AML-193 (cell line): Measurements from ENCODE around the gene EPHB1.

Experiments
- DNase-seq, 2 experiments: peaks; one replicate each; lab custom pipeline; 2025; lab: John Stamatoyannopoulos, UW

The EPHB1 gene

DNA sequence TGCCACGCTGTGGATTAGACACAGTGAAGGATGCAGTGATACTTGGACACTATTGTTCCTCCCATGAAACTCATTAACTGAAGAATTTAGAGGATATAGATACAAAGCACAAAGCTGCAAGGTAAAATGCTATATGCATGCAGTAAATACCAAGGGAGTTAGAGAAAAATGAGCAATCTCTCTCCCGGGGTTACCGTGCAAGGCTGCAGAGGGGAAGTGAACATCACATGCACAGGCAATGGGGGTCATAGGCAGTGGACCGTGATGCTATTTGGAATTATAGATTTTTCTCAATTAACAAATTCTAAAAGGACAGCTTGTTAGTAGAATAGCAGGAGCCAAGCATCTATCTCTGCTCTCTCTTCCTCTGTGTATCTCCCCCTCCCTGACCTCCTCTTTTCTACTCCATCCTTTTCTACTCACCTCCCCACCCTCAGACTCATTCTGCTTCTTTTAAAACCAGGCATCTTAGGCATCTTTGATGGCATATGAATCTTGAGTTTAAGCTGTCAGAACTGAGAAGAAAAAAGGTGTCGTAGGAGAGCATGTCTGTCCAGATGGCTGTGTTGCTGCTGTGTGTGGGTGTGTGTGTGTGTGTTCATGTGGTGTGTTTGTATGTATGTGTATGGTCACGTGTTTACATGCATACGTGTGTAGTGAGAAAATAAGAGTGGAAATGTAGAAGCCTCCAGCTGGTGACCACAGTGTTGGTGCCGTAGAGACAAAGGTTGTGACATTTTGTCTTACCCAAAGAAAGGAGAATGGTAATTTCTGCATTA lies 339.0 kb downstream of the EPHB1 start:
- DNase-seq = no peak

DNA sequence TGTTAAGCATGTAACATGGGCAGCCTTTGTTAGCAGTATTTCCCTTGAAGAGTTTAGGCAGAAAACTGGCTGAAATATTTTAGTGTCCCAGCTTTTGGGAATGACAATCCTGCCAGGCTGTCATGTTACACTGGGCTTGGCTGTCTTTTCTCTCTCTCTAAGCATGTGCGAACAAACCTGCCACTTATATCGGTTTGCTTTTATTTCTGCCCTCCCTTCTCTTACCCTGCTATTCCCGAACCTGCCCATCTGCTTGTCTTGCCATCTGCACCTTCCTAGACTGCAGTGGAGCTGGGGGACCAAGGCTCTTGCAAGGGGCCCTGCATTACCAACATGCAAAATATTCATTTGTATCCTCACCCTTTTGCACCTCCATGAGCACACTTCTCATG lies 339.6 kb downstream of the EPHB1 start:
- DNase-seq = no peak

DNA sequence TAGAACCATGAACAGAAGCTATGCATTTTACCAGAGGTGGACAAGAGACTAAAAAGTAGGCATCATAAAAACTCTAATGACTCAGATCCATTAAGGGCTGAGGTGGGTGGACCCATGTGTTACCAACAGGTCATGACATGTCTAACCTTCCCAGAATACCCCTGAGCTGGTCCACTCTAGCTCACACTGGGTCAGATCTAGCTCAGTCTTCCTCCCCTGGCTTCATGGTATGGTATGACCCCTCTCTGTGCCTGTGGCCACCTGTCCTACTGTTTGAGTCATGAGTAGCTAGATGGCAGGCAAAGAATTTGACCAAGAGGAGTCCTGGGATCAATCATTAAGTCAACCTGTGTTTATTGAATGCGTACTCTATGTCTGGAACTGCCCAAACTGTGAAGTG lies 340.4 kb downstream of the EPHB1 start:
- no peak for DNase-seq

DNA sequence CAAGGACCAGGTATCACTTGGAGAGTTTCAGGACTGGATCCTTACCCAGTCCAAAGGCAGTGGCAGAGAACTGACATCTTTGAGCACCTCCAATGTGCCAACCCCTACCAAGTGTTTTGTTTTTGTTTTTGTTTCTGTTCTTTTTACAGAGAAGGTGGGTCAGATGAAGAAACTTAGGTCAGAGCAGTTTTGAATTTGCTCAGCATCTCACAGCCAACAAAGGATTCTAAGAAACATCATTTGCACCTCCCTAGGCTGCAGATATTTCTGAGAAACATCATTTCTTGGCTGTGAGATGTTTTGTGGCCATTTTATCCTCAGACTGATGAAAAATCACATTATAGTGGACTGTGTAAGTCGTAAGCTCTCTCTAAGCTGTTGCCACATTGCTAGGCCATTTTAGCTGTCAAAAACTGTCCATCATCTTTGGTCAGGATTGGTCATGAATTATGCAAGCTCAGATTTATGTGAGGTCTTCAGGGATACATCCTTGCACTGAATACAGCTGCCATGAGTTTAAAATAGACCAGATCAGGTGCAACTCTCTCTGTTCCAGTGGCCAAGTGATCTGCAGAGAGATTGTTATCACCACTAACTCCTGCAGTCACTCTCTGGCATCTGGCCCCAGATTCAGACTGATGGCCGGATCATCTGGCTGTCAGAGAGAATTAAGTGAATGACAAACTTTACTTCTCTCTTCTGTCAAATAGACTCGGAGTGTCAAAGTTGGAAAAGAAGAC lies 341.5 kb downstream of the EPHB1 start:
- DNase-seq = no peak

DNA sequence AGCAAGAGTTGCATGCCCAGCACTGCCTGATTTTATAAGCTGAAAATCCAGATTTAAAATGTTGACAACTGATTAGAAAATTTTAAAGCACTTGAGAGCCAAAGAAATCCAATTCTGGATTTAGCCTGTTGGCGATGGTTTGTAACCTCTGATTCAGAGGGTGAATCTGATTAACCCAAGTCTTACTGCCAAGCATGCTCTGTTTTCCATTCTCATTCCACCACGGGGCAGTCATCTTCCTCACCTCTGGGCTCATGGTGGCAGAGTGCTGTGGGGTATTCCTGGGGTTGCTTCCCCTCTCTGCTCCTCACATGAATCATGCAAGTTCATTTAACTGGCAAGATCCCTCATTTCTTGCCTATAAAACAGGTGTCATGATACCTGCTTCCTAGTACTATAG lies 342.2 kb downstream of the EPHB1 start:
- DNase-seq = no peak

DNA sequence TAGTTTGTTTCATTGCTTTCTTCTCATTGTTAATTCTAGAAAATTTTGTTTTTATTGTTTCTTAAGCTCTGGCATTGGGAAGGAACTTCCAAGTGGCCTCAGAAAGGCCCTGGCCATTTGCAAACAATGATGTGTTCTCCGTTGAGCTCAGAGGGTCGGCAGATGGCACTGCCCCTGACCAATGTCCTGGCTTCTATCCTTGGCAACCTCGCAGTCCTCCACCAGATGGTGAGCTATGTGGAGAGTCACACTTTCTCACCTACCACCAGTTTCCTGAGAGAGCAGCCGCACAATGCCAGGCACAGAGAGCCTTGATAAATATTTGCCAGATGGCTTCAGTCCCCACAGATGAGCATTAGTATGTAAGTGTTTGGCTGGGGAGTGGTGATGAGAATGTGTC lies 343.7 kb downstream of the EPHB1 start:
- no peak for DNase-seq

DNA sequence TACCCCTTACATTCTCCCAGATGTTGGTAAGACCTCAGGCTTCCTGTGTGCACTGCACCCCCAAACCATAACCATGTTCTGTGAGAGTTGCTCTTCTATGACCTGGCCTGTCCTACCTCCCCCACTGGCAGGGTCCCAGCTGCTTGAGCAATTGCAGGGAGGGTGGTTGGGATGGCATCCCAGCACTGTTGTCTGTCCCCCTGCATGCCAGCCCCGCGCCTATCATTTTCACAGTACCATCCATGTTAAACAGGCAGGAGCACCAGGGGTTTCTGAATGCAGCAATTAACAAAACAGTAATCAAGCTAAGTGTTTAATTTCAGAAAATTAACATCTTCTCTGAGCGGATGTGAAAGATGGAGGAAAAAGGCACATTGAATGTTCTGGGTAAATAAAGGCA lies 345.5 kb downstream of the EPHB1 start:
- no peak for DNase-seq

DNA sequence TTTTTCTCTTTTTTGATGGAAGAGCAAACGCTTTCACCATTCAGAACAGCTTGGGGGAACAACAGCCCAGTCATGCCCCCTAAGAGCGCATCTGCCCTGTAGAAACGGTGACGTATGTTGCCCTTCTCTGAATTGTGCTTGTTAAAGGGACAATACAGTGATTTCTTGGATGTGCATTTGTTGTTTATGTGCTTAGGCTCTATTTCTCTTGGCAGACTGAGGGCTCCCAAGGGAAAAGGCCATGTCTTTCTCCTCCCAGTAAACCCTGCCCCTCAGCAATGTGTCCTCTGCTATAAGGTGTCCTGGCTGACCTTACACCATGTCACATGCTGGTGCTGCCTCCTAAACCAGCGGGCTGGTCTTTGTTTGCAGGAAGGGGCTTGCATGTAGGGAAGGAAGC lies 346.1 kb downstream of the EPHB1 start:
- DNase-seq = no peak

DNA sequence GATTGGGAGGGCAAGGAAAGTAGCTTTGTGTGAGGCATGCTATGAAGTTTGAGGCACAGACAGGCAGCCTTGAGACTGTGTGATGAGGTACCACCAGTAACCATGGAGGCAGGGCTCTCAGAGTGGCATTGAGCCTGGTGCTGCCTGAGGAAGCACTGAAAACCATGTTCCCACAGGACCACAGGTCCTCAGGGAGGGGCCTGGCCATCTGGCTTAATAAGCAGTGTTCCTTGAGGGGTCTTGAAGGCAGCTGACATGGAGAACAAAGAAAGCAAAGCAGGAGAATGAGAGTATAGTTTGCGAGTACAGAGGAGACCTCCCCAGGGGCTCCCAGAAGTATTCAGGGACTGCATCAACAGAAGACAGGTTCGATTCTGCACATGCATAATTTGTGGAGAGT lies 346.6 kb downstream of the EPHB1 start:
- DNase-seq = no peak

DNA sequence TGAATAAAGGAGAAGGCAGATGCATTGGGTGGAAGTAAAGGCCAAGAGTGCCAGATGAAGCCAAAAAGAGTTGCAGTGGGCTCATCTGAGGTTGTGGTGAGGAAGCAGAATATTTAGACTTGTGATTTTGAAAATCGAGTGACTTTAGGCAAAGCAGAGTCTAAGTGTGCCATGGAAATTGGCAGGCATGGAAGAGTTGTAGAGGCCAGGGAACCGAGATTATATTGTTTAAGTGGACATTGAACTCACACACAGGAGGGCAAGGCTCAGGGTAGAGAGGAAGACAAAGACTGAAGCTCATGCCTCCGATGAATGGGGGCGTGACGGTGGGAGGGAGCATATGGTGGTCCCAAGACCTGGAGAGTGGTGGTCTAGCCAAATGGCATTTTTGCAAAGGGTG lies 347.5 kb downstream of the EPHB1 start:
- DNase-seq = no peak

DNA sequence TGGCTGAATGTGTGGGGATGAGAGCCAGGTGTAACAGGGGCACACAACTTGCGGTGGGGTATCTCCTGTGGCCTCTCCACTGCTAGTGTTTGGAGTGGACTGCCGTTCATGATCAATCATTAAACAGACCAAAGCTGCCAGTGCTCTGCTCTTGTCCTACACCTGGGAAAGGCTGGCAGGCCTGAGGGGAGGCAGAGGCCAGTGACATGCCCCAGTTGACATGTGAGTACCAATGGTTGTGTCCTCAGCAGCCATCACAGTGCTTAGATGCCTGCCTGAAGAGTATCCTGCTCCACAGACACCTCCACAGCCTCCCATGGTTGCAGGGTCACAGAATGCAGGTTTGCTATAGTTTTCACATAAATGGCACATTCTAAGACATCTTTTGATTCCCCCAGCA lies 348.4 kb downstream of the EPHB1 start:
- DNase-seq = no peak

DNA sequence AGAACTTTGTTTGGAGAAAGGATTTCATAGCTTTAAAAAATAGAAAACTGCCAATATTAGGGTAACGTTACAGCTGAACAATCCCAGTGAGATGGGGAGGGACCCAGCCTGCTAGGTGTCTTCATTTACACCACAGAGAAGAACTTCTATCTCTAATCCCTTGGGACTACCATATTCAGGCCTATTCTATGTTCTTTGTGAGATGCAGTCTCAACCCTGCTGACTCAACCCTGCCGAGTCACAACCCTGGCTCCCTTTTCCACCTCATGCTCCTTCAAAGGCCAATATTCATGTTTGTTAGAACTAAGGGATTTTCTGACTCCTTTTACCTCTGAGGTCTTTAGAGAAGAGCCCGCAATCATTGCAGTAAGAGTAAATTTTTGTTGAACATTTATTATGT lies 350.5 kb downstream of the EPHB1 start:
- DNase-seq = no peak

DNA sequence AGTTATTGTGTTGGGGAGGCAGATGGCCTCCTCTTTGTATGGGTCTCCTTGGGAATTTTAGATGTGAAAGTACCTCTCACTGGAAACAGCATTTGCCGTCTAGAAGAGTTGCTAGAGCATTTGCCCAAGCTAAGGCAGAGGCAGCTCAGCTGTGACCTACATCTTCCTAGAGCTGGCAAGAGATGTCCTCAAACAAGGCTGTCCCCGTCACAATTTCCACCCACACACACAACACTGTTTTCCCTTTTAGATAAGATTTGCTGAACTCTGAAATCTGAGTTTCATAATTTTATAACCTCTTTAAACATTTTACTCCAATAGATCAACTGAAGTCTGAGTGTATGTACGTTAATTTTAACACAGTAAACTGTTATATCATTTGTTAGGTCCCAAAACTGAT lies 352.6 kb downstream of the EPHB1 start:
- no peak for DNase-seq

DNA sequence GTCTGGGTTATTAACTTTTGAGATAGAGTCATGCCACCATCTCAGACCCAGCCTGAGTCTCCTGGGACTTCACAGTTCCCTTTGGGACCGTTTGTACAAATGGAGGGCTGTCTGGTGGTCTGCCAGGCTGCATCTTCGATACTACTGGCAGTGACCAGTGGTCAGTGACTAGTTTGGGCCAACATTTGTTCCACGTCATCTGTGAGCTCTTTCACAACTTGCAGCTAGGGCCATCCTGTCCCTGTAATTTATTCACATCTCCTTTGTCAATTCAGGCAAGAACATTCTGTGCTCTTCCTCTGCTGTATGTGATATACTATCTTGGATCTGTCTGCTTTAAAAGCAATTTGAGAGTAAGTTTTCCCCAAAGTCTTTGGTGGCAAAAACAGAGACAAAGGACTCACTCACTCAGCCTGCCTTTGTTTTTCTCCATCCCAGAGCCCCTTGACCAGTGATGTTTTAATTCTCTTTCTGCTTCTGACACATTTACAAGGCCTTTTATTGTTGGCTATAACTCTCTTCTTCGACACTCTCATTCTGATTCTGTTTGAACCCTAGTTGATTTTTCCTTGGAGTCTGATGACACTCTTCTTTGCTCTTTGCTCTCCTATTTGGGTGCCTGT lies 353.4 kb downstream of the EPHB1 start:
- no peak for DNase-seq

DNA sequence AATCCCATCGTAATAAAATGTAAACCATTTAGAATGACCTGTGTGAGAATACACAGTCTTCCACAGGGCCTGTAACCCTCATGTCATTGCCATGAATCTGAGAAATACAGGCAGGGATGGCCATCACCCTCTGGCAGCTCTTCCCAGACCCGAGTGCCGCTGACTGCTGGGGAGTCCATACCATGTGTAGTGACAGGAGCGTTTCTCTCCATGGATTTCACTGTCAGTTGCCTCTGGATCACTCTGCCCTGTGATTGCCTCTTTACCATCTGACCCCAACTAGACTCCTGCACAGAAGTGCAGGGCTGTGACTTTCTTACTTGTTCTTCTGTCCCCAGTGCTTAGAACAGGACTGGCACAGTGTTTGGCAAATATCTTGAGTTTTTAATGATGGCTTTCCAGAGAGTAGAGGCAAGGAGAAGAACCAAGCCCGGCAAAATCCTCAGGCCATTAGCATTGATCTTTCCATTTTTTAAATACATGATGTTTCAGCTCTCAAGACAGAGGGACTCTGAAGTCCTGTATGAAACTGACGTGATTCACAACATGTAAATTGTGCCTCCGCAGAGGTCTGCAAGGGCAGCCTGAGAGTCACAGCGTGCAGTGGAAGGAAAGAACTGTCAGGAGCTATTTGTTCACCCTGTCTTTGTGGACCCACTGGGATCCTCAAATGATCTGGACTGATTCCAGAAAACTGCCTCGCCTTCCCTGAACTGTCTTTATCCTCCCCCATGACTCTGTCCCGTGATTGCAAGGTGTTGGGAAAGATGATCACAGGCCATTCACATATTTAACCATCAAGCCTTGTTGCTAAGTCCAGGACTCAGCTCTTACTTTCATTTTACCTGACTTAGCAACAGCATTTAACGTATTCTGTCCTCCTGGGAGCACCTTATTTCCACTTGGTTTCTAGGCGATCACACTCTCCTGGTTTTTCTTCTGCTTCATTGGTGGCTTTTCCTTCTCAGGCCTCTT lies 354.9 kb downstream of the EPHB1 start:
- DNase-seq = no peak

DNA sequence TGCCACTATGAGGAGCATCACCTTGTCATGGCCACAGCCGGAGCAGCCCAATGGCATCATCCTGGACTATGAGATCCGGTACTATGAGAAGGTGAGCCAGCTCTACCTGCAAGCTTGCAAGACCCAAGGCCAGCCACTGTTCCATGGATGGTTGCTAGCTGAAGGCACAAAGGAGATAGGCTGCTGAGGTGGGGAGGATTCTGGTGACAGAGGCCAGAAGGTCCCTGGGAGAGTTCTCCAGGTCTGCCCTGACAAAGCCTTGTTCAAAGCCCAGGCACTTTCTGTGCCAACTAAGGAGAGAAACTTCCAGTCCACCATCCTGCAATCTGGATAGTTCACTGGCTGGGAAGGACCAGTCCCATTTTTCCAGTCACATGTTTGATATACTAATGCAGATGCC lies 359.1 kb downstream of the EPHB1 start:
- DNase-seq = no peak

DNA sequence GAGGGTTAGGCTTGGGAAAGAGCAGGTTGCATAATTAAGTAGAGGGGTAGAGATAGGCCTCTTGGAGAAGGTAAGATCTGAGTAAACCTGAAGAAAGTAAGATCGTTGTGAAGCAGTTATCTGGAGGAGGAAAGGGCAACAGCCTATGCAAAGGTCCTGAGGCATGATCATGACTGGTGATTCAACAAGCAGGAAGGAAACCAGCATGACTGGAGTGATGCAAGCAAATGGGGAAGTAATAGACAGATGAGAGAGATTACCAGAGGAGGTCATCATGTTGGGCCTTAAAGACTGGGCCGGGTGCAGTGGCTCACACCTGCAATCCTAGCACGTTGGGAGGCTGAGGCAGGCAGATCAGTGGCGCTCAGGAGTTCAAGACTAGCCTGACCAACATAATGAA lies 360.2 kb downstream of the EPHB1 start:
- DNase-seq = peak in 1 of 2 experiments; percentile 21

DNA sequence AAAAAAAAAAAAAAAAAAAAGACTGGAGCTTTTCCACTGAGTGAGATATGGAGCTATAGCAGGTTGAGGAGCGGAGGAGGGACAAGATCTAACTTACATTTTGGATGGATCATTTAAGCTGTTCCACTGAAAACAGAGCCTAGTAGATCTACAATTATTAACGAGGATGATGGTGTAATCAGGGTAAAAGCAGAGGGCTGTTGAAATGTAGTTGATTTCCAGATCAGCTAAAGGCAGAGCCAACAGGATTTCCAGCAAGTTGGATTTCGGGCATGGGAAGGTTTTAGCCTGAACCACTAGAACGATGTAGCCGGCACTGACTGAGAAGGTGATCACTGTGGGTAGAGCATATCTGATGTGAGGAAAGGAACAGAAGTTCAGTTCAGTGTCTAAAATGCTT lies 360.7 kb downstream of the EPHB1 start:
- DNase-seq = no peak

DNA sequence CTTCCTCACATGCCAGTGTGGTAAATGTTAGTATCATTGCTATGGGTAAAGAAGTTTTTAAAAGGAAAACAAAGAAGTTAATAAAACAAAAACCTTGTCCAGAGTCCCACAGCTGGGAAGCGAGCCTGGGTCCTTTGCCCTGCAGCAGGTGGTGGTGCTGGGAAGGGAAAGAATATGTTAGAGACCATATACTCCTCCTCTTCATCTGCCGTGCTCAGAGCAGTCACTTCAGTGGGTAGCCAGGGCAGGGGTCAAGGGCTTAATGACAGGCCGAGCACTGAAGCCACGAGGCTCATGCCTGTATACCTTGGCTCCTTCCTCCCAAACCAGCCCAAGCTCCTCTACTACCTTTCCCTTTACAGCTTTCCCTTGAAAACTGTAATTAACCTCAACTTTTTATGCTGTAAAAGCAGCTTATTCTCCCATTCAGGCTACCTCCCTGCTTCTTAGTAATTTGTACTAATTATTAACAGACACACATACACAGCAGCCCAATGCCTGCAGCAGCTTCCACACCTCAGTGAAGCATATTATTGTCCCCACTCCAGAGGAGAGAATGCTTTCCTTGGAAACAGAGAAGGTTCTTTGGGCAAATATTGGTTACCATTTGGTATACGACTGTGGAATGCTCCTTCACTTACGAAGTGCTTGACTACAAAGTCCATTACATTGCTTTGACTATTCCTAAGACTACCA lies 362.1 kb downstream of the EPHB1 start:
- no peak for DNase-seq

DNA sequence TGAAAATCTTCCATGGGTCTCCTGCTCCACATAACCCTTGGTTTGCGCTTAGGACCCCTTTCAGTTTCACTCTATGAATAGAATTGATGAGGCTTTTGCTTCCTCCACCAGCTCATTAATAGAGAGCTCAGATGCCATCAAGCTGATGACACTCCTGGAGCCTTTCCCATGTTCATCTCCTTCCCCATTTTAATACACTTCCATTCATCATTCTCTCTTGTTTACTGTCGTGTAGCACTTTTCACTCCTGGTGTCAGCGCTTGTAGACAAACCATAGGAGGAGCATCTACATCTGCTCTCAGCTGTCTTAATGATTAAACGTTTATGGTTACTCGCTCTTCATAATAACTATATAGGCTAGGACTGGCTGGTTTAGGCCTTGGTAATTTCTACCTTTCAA lies 363.5 kb downstream of the EPHB1 start:
- no peak for DNase-seq

DNA sequence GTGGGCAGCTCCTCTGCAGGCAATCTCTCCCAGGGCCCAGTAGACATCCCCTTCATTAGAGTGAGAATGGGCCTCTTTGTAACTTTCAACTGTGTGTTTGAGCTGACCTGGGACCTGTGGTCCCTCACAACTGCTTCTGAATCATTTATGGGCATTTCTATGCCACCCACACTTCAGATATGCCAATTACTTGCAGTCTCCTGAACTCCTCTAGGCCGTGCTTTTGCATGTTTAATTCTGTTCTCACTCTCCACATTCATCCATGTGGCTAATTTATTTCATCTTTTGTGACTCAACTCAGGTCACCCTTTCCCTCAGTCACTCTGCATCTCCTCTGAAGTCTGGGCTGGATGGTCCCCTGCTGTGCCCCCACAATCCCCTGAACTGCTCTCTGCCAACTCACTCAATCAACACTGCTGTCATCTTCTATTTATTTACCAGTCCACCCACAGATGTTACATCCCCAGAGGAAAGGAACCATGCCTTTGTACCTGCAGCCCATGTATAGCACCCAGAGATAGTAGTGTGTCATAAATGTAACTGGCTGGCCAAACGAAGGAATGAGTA lies 364.7 kb downstream of the EPHB1 start:
- DNase-seq = no peak
